ENCODE results near the gene IGF2BP2.

Gene IGF2BP2

GRCh38 chr3:185594073-185594472, 230.8 kb downstream of the IGF2BP2 start:
- peaks cover 6% of the 10 kb centered on the region; the same call in 1 of the 2 replicates for H4K20me1 ChIP-seq

More at GRCh38 chr3:185594073-185594472, 230.8 kb downstream of the IGF2BP2 start:
- TF ChIP-seq Cebpa-rat (IDR thresholded peaks at IDR 0.05), result no peak
- no peak overlapping the region for H3K4me3 ChIP-seq
- peak overlapping the region; percentile 29 for H3K4me2 ChIP-seq
- no peaks in the 10 kb centered on the region for H3K9me3 ChIP-seq
- H3K27me3 ChIP-seq, result no peaks in the 10 kb centered on the region
- peak overlapping the region; percentile 16; the same call in 1 of the 2 replicates for H3K27ac ChIP-seq
- H3K4me1 ChIP-seq, result peaks cover 28% of the 10 kb centered on the region
- H3K36me3 ChIP-seq, result peaks cover 74% of the 10 kb centered on the region
- H3K9ac ChIP-seq, result no peak overlapping the region

Measured in BLaER1 (cell line).